Measurements from ENCODE around the gene EYA2. TPM values are rescaled to one million over a fixed set of nuclear protein-coding genes. Genes with fewer than 3 reads are reported as not detected.

EYA2 gene
- total RNA-seq, 1 experiment from 2014 or later, result not detected

DNA sequence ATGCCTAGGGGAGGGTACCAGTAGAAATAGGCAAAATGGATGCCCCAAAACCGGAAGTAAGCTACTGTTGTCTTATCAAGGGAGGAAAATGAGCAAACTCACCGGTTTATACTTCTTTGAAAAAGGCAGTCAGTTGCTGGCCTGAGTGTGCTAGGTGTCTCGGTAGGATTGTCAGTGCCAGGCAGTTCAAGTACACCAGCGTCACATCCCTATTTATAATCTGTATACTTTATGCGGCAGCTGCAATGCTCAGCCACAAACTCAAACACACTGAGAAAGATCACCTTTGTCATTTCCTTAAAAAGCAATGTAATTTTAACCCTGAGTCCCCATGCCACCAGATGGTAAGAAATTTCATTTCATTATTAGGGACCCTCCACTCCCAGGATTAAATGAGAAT is 196.2 kb downstream of the EYA2 start:
- TF ChIP-seq EZH2 (IDR thresholded peaks at IDR 0.05; ENCODE audit: borderline replicate concordance, low read depth, low read length, poor library complexity, severe bottlenecking), result no peak
- TF ChIP-seq, protein P1, sequence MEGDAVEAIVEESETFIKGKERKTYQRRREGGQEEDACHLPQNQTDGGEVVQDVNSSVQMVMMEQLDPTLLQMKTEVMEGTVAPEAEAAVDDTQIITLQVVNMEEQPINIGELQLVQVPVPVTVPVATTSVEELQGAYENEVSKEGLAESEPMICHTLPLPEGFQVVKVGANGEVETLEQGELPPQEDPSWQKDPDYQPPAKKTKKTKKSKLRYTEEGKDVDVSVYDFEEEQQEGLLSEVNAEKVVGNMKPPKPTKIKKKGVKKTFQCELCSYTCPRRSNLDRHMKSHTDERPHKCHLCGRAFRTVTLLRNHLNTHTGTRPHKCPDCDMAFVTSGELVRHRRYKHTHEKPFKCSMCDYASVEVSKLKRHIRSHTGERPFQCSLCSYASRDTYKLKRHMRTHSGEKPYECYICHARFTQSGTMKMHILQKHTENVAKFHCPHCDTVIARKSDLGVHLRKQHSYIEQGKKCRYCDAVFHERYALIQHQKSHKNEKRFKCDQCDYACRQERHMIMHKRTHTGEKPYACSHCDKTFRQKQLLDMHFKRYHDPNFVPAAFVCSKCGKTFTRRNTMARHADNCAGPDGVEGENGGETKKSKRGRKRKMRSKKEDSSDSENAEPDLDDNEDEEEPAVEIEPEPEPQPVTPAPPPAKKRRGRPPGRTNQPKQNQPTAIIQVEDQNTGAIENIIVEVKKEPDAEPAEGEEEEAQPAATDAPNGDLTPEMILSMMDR (conservative IDR thresholded peaks at IDR 0.05; ENCODE audit: low read depth, low read length), result no peak
- intact Hi-C loops (cut with micrococcal nuclease; ENCODE audit: unreplicated experiment), result no loop called here
- Histone ChIP-seq H3K9me3 (ENCODE audit: low read depth, low read length, poor library complexity, severe bottlenecking) (peaks cover 6% of the 10 kb centered on the region), H3K4me1 (ENCODE audit: insufficient read depth, low read length, poor library complexity, severe bottlenecking) (no peaks in the 10 kb centered on the region), H3K27me3 (replicated peaks; ENCODE audit: insufficient read depth, low read depth, low read length, poor library complexity) (peaks cover 5% of the 10 kb centered on the region), H3K4me3 (ENCODE audit: low read depth, low read length, poor library complexity, severe bottlenecking) (no peak overlapping the region), H3K36me3 (ENCODE audit: insufficient read depth, low read length, poor library complexity, severe bottlenecking) (no peaks in the 10 kb centered on the region), H3K27ac (ENCODE audit: low read depth, low read length, poor library complexity, severe bottlenecking) (no peak overlapping the region)
- DNase-seq (ENCODE audit: low spot score), result no peak
- ChIA-PET POLR2A (ENCODE audit: low non-redundant PET) (no interaction called here), CTCF (no interaction called here)
- no TSS peak for BruUV-seq (replicated peaks)

DNA sequence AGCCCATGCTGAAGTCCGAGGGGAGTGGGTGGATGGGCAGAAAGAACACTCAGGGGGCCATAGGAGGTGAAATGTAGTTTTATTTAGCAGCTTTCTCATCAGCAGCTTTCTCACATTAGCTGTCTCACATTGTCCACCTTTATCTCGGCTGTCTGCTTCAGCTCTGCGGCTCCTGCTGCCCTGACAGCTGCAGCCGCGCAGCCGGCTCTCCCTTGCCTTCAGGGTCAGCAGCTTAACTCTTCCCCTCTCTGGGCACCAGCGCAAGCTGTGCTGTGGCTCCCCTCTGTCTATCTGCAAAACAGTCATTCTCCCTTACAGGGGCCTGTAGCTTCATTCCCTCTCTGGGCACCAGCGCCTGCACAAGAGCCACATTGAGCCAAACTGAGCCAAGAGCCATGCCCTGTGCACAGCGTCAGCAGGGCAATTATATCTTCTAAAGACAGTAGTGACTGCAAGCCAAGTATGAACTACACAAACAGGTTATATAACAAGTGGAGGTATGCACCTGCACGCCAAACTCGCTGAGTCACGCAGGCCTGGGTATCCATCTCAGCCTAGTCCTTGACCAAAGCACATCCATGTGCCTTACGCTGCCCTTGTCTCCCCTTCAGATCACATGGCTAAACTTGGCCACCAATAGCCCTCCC is 198.8 kb downstream of the EYA2 start:
- no peak for DNase-seq (ENCODE audit: low spot score)
- CTCF ChIA-PET, result no interaction called here

DNA sequence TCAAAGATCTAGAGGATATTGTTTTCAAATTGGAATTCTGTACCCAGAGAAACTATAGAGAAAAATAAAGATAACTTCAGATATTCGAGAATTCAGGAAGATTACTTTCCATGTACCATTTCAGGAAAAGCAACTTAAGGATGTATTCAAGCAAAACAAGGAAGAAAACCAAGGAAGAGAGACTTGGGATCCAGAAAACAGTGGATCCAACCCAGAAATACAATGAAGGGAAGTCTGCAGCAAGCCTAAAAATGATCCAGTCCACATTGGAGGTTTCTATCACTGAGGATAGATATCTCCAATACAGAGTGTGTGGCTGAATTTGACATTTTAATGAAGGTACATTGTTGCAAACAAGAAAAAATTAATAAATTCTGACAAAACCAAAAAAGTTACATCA is 201.0 kb downstream of the EYA2 start:
- H3K4me3 ChIP-seq (ENCODE audit: low read depth, low read length, poor library complexity, severe bottlenecking), result no peak overlapping the region
- H3K9me3 ChIP-seq (ENCODE audit: low read depth, low read length, poor library complexity, severe bottlenecking), result peaks cover 8% of the 10 kb centered on the region
- ChIA-PET POLR2A (ENCODE audit: low non-redundant PET) (no interaction called here), CTCF (no interaction called here)
- DNase-seq (ENCODE audit: low spot score), result no peak
- H3K27me3 ChIP-seq (replicated peaks; ENCODE audit: insufficient read depth, low read depth, low read length, poor library complexity), result peaks cover 37% of the 10 kb centered on the region
- H3K27ac ChIP-seq (ENCODE audit: low read depth, low read length, poor library complexity, severe bottlenecking), result no peak overlapping the region
- intact Hi-C loops (cut with micrococcal nuclease; ENCODE audit: unreplicated experiment), result no loop called here
- no TSS peak for BruUV-seq (replicated peaks)
- no peaks in the 10 kb centered on the region for H3K4me1 ChIP-seq (ENCODE audit: insufficient read depth, low read length, poor library complexity, severe bottlenecking)
- no peaks in the 10 kb centered on the region for H3K36me3 ChIP-seq (ENCODE audit: insufficient read depth, low read length, poor library complexity, severe bottlenecking)
- TF ChIP-seq, protein P1 (conservative IDR thresholded peaks at IDR 0.05; ENCODE audit: low read depth, low read length), result no peak
- no peak for TF ChIP-seq EZH2 (IDR thresholded peaks at IDR 0.05; ENCODE audit: borderline replicate concordance, low read depth, low read length, poor library complexity, severe bottlenecking)

More for the DNA sequence above, 198.8 kb downstream of the EYA2 start:
- Histone ChIP-seq H3K36me3 (ENCODE audit: insufficient read depth, low read length, poor library complexity, severe bottlenecking) (no peaks in the 10 kb centered on the region), H3K4me1 (ENCODE audit: insufficient read depth, low read length, poor library complexity, severe bottlenecking) (no peaks in the 10 kb centered on the region), H3K27ac (ENCODE audit: low read depth, low read length, poor library complexity, severe bottlenecking) (no peak overlapping the region), H3K9me3 (ENCODE audit: low read depth, low read length, poor library complexity, severe bottlenecking) (peaks cover 8% of the 10 kb centered on the region), H3K4me3 (ENCODE audit: low read depth, low read length, poor library complexity, severe bottlenecking) (no peak overlapping the region), H3K27me3 (replicated peaks; ENCODE audit: insufficient read depth, low read depth, low read length, poor library complexity) (peaks cover 31% of the 10 kb centered on the region)
- no peak for TF ChIP-seq EZH2 (IDR thresholded peaks at IDR 0.05; ENCODE audit: borderline replicate concordance, low read depth, low read length, poor library complexity, severe bottlenecking)
- TF ChIP-seq, protein P1 (conservative IDR thresholded peaks at IDR 0.05; ENCODE audit: low read depth, low read length), result no peak
- no TSS peak for BruUV-seq (replicated peaks)
- POLR2A ChIA-PET (ENCODE audit: low non-redundant PET), result no interaction called here
- intact Hi-C loops (cut with micrococcal nuclease; ENCODE audit: unreplicated experiment), result no loop called here

Data from A673 (cell line).